ENCODE results near the gene ZDHHC11.
"Not testable (repeated sequence)": the region's sequence is repeated elsewhere in the genome, so short reads cannot be mapped to it uniquely, and the experiment has no call there.

Gene ZDHHC11

DNA sequence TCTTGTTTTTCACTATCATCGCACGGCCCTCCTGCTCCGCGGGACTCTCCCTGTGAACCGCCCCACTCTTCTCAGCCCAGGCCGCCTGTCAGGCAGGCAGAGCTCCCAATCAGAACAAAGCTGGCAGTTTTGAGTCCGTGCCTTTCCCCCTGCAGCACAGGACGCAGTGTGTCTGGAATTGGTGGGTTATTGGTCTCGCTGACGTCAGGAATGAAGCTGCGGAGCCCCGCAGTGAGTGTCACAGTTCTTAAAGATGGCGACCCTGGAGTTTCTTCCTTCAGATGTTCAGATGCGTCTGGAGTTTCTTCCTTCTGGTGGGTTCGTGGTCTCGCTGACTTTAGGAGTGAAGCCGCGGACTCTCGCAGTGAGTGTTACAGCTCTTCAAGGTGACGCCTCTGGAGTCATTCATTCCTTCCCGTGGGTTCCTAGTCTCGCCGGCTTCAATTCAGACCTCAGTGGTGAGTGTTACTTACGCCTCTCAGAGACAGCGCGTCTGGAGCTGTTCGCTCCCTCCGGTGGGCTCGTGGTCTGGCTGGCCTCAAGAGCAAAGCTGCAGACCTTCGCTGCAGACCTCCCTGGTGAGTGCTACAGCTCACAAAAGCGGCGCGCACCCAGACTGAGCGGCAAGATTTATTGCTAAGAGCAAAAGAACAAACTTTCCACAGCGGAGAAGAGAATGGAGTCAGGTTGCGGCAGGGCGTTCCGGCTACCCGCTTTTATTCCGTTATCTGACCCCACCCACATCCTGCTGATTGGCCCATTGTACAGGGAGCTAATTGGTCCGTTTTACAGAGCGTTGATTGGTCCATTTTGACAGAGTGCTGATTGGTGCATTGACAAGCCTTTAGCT is 73.7 kb downstream of the ZDHHC11 start:
- DNase-seq (ENCODE audit: low read depth), result no peak

GRCh38 chr5:775961-776861 is 74.6 kb downstream of the ZDHHC11 start:
- no peak for DNase-seq (ENCODE audit: low read depth)

- DNase-seq (ENCODE audit: low read depth), result not testable (repeated sequence)
These were observed 75.2 kb downstream of the ZDHHC11 start for GRCh38 chr5:775595-775960.

- DNase-seq (ENCODE audit: low read depth), result not testable (repeated sequence)
These were observed 75.8 kb downstream of the ZDHHC11 start for GRCh38 chr5:774854-775505.

DNA sequence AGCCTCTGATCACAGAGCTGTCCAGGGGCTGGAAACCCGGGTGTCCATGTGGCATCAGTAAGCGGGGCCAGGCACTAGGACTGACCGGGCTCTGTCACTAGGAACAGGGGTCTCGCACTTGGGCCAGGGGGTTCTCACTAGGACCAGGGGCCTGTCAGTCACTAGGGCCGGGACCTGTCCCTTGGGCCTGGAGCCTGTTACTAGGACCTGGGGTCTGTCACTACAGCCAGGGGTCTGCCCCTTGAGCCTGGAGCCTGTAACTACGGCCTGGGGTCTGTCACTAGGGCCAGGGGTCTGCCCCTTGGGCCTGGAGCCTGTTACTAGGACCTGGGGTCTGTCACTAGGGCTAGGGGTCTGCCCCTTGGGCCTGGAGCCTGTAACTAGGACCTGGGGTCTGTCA is 76.5 kb downstream of the ZDHHC11 start:
- DNase-seq (ENCODE audit: low read depth), result not testable (repeated sequence)

- DNase-seq (ENCODE audit: low read depth), result no peak
These were observed 77.1 kb downstream of the ZDHHC11 start for GRCh38 chr5:773517-774264.

GRCh38 chr5:772931-773330 is 77.9 kb downstream of the ZDHHC11 start:
- not testable (repeated sequence) for DNase-seq (ENCODE audit: low read depth)

- not testable (repeated sequence) for DNase-seq (ENCODE audit: low read depth)
These were observed 78.3 kb downstream of the ZDHHC11 start for GRCh38 chr5:772547-772890.

DNA sequence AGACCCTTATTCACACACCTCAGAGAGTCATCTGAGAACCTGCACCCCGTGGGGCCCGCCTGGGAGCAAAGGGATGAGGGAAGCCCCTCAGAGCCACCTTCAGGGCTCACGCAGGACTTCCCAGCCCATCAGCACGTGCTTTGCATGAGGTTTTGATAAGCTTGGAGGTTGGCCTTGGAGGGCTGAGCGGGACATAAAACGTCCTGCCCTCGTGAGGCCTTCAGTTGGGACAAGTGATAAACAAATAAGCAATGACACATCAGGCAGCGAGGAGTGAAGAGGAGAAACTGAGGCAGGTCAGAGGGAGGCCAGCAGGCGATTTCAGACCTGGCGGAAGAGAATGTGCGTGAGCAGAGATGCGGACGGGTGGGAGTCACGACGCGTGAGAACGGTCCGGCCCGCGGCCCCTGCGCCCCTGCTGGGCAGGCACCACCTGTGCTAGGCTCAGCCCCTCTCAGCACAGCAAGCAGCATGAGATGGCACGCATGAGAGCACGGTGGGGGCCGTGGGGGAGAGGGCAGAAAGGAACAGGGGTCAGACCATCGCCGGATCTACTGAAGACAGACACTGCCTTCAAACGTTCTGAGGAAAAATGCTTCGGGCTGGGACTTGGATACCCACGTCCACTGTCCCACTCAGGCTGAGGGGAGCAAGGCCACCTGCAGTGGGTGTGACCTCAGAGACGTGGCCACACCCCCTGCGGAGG is 78.8 kb downstream of the ZDHHC11 start:
- DNase-seq (ENCODE audit: low read depth), result not testable (repeated sequence)

DNA sequence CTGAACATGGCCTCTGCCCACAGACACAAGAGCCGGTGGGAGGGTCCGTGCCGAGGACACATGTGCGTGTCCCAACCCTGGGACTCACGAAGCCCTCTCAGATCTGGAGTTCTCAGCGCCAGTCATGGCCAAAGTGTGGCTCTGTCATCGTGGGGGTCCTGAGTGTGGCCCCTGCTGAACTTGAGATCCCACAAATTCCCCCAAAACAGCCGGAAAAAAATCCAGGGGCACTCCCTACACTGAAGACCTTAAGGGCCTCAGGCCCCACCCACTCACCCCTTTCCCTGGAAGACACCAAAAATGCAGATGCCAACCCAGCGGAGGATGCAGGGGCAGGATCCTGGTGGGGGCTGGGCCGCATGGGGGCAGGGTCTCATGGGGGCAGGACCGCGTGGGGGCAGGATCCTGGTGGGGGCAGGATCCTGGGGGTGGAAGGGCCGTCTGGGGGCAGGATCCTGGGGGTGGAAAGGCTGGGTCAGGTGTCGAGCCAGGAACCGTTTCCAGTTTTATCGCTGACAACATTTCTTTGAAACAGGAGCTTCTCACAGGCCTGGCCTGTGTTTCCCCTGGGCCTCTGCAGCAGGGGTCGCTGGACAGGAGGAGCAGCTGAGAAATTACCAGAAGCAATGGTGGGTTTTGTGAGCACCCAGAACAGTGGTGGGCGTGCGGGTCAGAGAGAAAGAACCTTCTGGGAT is 79.6 kb downstream of the ZDHHC11 start:
- DNase-seq (ENCODE audit: low read depth), result not testable (repeated sequence)

GRCh38 chr5:770585-770984 is 80.2 kb downstream of the ZDHHC11 start:
- not testable (repeated sequence) for DNase-seq (ENCODE audit: low read depth)

DNA sequence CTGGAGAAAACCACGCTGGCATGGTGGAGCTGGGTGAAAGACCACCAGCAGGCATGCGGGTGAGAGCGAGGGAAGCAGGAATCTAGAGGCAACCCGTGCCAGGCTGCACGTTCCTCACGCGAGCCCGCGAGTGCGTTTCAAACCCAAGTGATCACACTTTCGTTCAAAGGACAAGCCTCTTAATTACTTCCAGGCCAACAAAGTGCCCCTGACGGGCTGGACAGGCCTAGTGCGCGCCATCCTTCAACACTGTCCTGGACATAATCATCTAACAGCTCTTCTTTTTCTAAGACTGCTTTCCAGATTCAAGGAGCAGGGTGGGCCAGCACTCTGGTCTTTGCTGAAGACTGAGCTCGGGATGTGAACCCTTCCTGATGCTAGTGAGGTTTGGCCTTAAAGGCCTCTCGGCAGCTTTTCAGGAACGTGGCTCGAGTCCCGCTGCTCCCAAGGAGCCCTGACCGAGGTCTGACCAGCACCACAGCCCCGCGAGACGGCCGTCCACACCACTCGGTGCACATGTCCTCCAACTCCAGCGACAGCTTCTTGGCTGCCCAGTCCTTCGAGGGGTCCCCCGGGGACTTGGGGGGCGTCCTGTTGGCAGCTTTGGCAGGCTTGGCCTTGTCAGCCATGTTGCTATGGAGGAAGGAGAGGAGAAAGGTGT is 81.2 kb downstream of the ZDHHC11 start:
- DNase-seq (ENCODE audit: low read depth), result not testable (repeated sequence)

- DNase-seq (ENCODE audit: low read depth), result no peak
These were observed 83.9 kb downstream of the ZDHHC11 start for GRCh38 chr5:766666-767431.

DNA sequence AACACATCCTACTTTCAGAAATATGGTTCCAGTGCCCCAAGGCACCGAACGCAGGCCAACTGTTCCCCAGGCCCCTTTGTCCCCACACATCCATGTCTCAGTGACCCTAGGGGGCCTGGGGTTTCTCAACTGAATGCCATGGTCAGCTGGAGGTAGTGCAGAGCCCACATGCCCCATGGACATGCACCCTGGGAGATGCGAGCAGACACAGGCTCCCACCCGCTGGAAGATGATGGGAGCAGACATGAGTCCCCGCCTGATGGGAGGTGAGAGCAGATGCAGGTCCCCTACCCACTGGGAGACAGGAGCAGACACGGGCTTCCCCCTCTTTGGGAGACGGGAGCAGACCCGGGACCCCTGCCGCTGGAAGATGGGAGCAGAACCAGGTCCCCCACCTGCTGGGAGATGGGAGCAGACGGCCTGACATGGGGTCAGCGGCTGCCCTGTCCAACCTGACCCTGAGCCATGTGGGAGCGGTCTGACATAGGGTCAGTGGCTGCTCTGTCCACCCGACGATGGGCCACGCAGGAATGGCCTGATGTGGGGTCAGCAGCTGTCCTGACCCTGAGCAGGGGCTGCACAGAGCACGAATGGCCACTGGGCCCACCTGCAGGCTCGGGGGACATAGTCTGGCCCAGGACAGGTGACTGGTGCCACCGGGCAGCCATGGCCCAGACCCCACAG is 84.7 kb downstream of the ZDHHC11 start:
- DNase-seq (ENCODE audit: low read depth), result no peak

DNA sequence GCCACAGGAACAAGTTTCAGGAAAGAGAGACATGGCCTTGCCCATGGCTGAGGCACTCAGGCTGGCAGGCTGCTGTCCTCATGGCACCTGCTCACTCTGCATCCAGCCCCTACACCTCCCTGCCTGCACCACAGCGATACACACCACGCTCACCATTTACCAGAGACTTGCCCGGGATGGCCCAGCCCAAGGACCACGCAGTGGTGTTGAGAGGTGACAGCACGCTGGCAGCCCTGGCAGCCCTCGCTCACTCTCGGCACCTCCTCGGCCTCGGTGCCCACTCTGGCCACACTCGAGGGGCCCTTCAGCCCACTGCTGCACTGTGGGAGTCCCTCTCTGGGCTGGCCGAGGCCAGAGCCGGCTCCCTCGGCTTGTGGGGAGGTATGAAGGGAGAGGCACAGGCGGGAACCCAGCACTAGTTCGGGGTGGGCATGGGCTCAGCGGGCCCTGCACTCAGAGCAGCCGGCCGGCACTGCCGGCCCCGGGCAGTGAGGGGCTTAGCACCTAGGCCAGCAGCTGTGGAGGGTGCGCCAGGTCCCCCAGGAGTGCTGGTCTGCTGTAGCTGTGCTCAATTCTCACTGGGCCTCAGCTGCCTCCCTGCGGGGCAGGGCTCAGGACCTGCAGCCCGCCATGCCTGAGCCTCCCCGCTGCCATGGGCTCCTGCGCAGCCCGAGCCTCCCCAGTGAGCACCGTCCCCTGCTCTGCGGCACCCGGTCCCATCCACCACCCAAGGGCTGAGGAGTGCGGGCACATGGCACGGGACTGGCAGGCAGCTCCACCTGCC is 86.6 kb downstream of the ZDHHC11 start:
- DNase-seq (ENCODE audit: low read depth), result no peak

GRCh38 chr5:763397-763796 is 87.4 kb downstream of the ZDHHC11 start:
- no peak for DNase-seq (ENCODE audit: low read depth)

GRCh38 chr5:762996-763395 is 87.8 kb downstream of the ZDHHC11 start:
- DNase-seq (ENCODE audit: low read depth), result not testable (repeated sequence)

Measured in stimulated activated CD8-positive, alpha-beta memory T cell treated with anti-CD3 and anti-CD28 coated beads, Interleukin-12 subunit alpha, Interleukin-12 subunit beta, amount 100 ng/mL, for 1 hour (primary cell).